GM12801 (cell line): ENCODE results near the gene AKT3.

Experiments used
- CTCF ChIP-seq: IDR thresholded peaks from one replicate; pipeline ENCODE4 v1.5.1; 2011; ENCODE audit warnings: control low read depth; ENCODE audit not compliant: insufficient read length; ENCODE audit errors: extremely low read depth

The AKT3 gene

GRCh38 chr1:243596431-243597062 is 253.5 kb downstream of the AKT3 start:
- TF ChIP-seq CTCF = no peak

GRCh38 chr1:243595527-243596210 is 254.4 kb downstream of the AKT3 start:
- TF ChIP-seq CTCF = no peak

GRCh38 chr1:243594455-243594854 is 255.6 kb downstream of the AKT3 start:
- no peak for TF ChIP-seq CTCF

GRCh38 chr1:243587823-243588560 is 262.1 kb downstream of the AKT3 start:
- no peak for TF ChIP-seq CTCF

GRCh38 chr1:243587285-243587684 is 262.8 kb downstream of the AKT3 start:
- no peak for TF ChIP-seq CTCF

GRCh38 chr1:243585982-243586381 is 264.1 kb downstream of the AKT3 start:
- TF ChIP-seq CTCF = no peak

- TF ChIP-seq CTCF = no peak
Measured at GRCh38 chr1:243582326-243582725, 267.7 kb downstream of the AKT3 start.
